Gastroesophageal sphincter (tissue), 3 donors: ENCODE results near the gene MED31.

Experiments
- POLR2A ChIP-seq, 2 donors: fragments of 450-650 bp; IDR thresholded peaks; one replicate each; pipeline ENCODE4 v1.6.1; 2017; ENCODE audit warnings: antibody characterized with exemption in 2 of 2, mild to moderate bottlenecking in 2 of 2, moderate library complexity in 1 of 2
- POLR2AphosphoS5 ChIP-seq: sonication (generic); formaldehyde crosslinking; IDR thresholded peaks from one replicate; pipeline ENCODE4 v1.6.1; 2017; ENCODE audit warnings: antibody characterized with exemption
- TF ChIP-seq, protein P1 (sequence below), 4 experiments: fragments of 200-600 bp in 2 of 4; fragments of 450-650 bp in 2 of 4; sonication (generic) in 1 of 4; IDR thresholded peaks; one replicate each; pipeline ENCODE4 v1.5.1; 2017 to 2019; ENCODE audit warnings: antibody characterized with exemption in 4 of 4, mild to moderate bottlenecking in 2 of 4, moderate library complexity in 2 of 4

DNA sequence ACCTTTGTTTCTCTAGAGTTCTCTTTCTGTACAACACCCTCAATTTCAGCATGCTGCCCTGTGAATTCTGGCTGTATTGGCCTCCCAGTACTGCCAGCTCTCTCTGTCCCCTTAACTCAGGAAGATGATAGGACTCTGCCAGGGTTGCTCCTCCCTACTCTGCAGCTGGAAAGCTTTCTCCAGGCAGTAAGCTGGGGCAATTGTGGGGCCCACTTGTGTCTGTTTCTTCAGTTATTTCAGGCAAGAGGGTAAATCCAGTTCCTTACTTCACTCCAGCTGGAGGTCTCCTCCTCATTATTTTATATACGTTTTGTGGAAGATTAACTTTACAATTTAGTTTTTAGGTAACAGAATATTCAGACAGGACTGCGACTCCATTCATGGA, 10.1 kb upstream of the MED31 start:
- TF ChIP-seq, protein P1, sequence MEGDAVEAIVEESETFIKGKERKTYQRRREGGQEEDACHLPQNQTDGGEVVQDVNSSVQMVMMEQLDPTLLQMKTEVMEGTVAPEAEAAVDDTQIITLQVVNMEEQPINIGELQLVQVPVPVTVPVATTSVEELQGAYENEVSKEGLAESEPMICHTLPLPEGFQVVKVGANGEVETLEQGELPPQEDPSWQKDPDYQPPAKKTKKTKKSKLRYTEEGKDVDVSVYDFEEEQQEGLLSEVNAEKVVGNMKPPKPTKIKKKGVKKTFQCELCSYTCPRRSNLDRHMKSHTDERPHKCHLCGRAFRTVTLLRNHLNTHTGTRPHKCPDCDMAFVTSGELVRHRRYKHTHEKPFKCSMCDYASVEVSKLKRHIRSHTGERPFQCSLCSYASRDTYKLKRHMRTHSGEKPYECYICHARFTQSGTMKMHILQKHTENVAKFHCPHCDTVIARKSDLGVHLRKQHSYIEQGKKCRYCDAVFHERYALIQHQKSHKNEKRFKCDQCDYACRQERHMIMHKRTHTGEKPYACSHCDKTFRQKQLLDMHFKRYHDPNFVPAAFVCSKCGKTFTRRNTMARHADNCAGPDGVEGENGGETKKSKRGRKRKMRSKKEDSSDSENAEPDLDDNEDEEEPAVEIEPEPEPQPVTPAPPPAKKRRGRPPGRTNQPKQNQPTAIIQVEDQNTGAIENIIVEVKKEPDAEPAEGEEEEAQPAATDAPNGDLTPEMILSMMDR (IDR thresholded peaks at IDR 0.05) = no peak
- TF ChIP-seq POLR2A (IDR thresholded peaks at IDR 0.05) (no peak), POLR2AphosphoS5 (no peak)
